ENCODE measurements around the gene RSPO1. TPM values are rescaled to one million over a fixed set of nuclear protein-coding genes. Genes with fewer than 3 reads are reported as not detected.

Gene RSPO1
- polyA plus RNA-seq, 1 donor (not counting 4 experiments of a cell fraction or from before 2014, with no cell fraction given) = not detected

GRCh38 chr1:37614105-37614504 lies 20.6 kb downstream of the RSPO1 start:
- Histone ChIP-seq H3K9me1 (ENCODE audit: control insufficient read depth, extremely low read depth, insufficient read depth, low read length) (no peaks in the 10 kb centered on the region), H2AFZ (ENCODE audit: control insufficient read depth, low read length) (no peak overlapping the region), H4K20me1 (ENCODE audit: control insufficient read depth, extremely low read depth, insufficient read depth, low read length) (no peaks in the 10 kb centered on the region), H3K9ac (ENCODE audit: control insufficient read depth, extremely low read depth, insufficient read depth, low read length) (no peak overlapping the region), H3K4me3 (ENCODE audit: control insufficient read depth in 2 of 3, extremely low read depth in 1 of 3, insufficient read depth in 2 of 3, low read depth in 1 of 3, low read length in 3 of 3) (no peak overlapping the region), H3K36me3 (ENCODE audit: control insufficient read depth in 2 of 2, extremely low read depth in 1 of 2, insufficient read depth in 2 of 2, low read length in 2 of 2) (no peaks in the 10 kb centered on the region), H3K27me3 (ENCODE audit: control insufficient read depth, extremely low read depth, insufficient read depth, low read length) (peaks cover 24% of the 10 kb centered on the region), H3K27ac (ENCODE audit: control insufficient read depth, insufficient read depth, low read length) (no peak overlapping the region), H3K79me2 (ENCODE audit: control insufficient read depth, insufficient read depth, low read length) (no peaks in the 10 kb centered on the region), H3K4me1 (ENCODE audit: control insufficient read depth, extremely low read depth, insufficient read depth, low read length) (no peaks in the 10 kb centered on the region), H3K4me2 (ENCODE audit: control insufficient read depth, extremely low read depth, insufficient read depth, low read depth, low read length) (no peak overlapping the region), H3K9me3 (ENCODE audit: control insufficient read depth, low read depth, low read length) (no peaks in the 10 kb centered on the region)
- FAIRE-seq = no peak
- no peak for DNase-seq (ENCODE audit: low read depth, low spot score)
- dilution Hi-C loops (cut with MboI; ENCODE audit: extremely low pct_ligation_motif_present, low sequenced_read_pairs) = no loop called here
- TF ChIP-seq, protein P1, sequence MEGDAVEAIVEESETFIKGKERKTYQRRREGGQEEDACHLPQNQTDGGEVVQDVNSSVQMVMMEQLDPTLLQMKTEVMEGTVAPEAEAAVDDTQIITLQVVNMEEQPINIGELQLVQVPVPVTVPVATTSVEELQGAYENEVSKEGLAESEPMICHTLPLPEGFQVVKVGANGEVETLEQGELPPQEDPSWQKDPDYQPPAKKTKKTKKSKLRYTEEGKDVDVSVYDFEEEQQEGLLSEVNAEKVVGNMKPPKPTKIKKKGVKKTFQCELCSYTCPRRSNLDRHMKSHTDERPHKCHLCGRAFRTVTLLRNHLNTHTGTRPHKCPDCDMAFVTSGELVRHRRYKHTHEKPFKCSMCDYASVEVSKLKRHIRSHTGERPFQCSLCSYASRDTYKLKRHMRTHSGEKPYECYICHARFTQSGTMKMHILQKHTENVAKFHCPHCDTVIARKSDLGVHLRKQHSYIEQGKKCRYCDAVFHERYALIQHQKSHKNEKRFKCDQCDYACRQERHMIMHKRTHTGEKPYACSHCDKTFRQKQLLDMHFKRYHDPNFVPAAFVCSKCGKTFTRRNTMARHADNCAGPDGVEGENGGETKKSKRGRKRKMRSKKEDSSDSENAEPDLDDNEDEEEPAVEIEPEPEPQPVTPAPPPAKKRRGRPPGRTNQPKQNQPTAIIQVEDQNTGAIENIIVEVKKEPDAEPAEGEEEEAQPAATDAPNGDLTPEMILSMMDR (optimal IDR thresholded peaks at IDR 0.05 in 1 of 3, IDR thresholded peaks at IDR 0.05 in 1 of 3, conservative IDR thresholded peaks at IDR 0.05 in 1 of 3; ENCODE audit: extremely low read depth in 1 of 3, insufficient read depth in 2 of 3, low read length in 3 of 3) = no peak
- TF ChIP-seq EZH2 (IDR thresholded peaks at IDR 0.05; ENCODE audit: low read length) = no peak

GRCh38 chr1:37612186-37612585 lies 22.5 kb downstream of the RSPO1 start:
- Histone ChIP-seq H3K79me2 (ENCODE audit: control insufficient read depth, insufficient read depth, low read length) (no peaks in the 10 kb centered on the region), H3K4me1 (ENCODE audit: control insufficient read depth, extremely low read depth, insufficient read depth, low read length) (no peaks in the 10 kb centered on the region), H2AFZ (ENCODE audit: control insufficient read depth, low read length) (no peak overlapping the region), H3K9ac (ENCODE audit: control insufficient read depth, extremely low read depth, insufficient read depth, low read length) (no peak overlapping the region), H3K36me3 (ENCODE audit: control insufficient read depth in 2 of 2, extremely low read depth in 1 of 2, insufficient read depth in 2 of 2, low read length in 2 of 2) (no peaks in the 10 kb centered on the region), H3K9me1 (ENCODE audit: control insufficient read depth, extremely low read depth, insufficient read depth, low read length) (no peaks in the 10 kb centered on the region), H3K9me3 (ENCODE audit: control insufficient read depth, low read depth, low read length) (no peaks in the 10 kb centered on the region), H3K4me3 (ENCODE audit: control insufficient read depth in 2 of 3, extremely low read depth in 1 of 3, insufficient read depth in 2 of 3, low read depth in 1 of 3, low read length in 3 of 3) (no peak overlapping the region), H3K4me2 (ENCODE audit: control insufficient read depth, extremely low read depth, insufficient read depth, low read depth, low read length) (no peak overlapping the region), H4K20me1 (ENCODE audit: control insufficient read depth, extremely low read depth, insufficient read depth, low read length) (no peaks in the 10 kb centered on the region), H3K27me3 (ENCODE audit: control insufficient read depth, extremely low read depth, insufficient read depth, low read length) (peaks cover 37% of the 10 kb centered on the region), H3K27ac (ENCODE audit: control insufficient read depth, insufficient read depth, low read length) (no peak overlapping the region)
- TF ChIP-seq, protein P1 (optimal IDR thresholded peaks at IDR 0.05 in 1 of 3, IDR thresholded peaks at IDR 0.05 in 1 of 3, conservative IDR thresholded peaks at IDR 0.05 in 1 of 3; ENCODE audit: extremely low read depth in 1 of 3, insufficient read depth in 2 of 3, low read length in 3 of 3) = no peak
- TF ChIP-seq EZH2 (IDR thresholded peaks at IDR 0.05; ENCODE audit: low read length) = no peak
- dilution Hi-C loops (cut with MboI; ENCODE audit: extremely low pct_ligation_motif_present, low sequenced_read_pairs) = no loop called here
- no peak for FAIRE-seq
- DNase-seq (ENCODE audit: low read depth, low spot score) = no peak

Measured in keratinocyte (primary cell).